GM20431 (cell line): ENCODE data around the gene ARMC9.

Experiments used
- in situ Hi-C: fragments of 300-500 bp; cut with MseI, MboI; formaldehyde crosslinking; loops from one replicate; pipeline ENCODE4 v1.15.0; 2020; ENCODE audit warnings: low sequenced_read_pairs; ENCODE audit not compliant: unreplicated experiment

The ARMC9 gene

GRCh38 chr2:231270221-231271114 lies 72.0 kb downstream of the ARMC9 start:
- in situ Hi-C loops = no loop called here

GRCh38 chr2:231272991-231273390 lies 74.6 kb downstream of the ARMC9 start:
- in situ Hi-C loops = no loop called here

DNA sequence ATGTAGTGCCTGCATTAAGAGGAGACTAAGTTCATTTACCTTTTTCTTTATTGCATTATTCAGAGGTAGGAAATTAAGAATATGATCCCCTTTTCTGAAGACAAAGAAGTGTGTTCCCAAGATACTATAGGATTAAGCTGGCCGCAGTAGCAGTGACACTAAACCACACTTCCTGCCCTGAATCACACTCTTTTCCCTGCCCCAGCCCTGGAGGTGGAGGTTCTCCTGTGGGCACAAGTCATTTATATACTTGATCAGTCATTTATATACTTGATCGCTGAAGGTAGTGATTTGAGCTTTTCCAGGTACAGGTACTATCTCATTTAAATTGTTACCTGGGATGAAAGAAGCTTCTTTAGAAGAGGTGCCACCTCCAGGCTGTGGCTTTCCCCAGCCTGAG lies 78.6 kb downstream of the ARMC9 start:
- in situ Hi-C loops = no loop called here

GRCh38 chr2:231277962-231278361 lies 79.5 kb downstream of the ARMC9 start:
- in situ Hi-C loops = no loop called here

DNA sequence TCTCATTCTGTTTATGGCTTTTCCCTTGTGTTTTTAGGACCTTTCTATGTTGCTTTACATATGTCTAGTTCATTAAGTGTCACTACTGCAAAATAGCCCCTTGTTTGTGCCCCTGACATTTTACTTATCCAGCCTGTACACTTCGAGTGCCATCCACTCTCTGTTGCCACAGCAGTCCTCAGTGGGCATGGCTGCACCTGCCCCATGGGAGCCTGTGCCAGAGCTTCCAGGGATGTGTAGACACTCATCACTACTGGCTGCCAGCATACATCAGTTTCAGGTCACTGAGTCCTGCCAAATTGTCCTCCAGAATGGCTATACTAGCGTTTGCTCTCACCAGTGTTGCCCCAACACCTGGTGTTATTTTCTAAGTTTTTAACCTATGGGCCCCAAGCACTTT lies 80.4 kb downstream of the ARMC9 start:
- in situ Hi-C loops = no loop called here

DNA sequence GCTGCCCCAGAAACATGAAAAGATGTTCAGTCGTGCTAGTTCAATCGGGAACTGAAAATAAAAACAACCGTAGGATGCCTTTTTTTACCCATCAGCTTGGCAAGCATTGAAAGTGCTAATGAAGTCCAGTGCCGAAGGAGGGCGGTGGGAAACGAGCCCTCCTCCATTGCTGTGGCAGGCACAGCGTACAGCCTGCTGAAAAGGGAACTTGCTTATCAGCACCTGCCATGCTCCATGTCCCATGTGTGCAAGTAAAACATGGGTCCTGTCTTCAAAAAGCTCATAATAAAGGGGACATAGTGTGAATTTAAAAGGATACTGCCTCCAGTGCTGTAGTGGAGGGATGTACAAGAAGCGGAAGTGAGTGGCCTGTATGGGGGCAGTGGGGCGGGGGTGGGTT lies 82.4 kb downstream of the ARMC9 start:
- in situ Hi-C loops = no loop called here

DNA sequence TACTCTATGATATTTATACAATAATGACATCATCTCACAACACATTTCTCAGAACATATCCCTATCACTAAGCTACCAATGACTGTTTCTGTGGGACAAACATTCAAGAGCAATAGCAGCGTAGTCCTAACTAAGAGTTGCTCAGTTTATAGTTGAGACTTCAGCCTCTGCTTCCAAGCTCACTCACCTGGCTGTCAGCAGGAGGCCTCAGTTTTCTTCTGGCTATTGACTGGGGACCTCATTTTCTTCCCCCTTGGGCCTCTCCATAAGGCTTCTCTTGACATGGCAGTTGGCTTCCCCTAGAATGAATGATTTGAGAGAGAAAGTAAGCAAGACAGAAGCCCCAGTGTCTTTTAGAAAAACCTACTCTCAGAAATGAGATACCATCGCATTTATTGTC lies 85.9 kb downstream of the ARMC9 start:
- in situ Hi-C loops = no loop called here

- in situ Hi-C loops = no loop called here
Observed at GRCh38 chr2:231286964-231287363, 88.5 kb downstream of the ARMC9 start.

GRCh38 chr2:231287696-231288095 lies 89.3 kb downstream of the ARMC9 start:
- in situ Hi-C loops = no loop called here

DNA sequence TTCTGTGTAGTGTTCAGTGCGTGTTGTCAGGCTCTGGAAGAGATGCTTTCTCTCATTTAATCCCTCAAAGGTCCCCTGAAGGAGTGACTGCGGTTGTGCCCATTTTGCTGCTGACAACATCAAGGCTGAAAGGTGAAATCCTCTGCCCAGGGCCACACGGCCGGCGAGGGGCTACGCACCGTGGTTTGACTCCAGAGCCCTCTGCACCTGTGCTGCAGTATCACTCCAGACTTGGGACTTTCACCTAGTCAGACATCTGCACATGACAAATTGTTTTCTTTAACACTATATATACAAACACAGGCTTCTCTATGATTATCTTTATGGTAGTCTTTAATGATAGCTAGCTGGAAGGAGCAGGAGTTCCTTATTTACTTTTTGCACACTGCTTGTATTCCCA lies 90.2 kb downstream of the ARMC9 start:
- in situ Hi-C loops = no loop called here

- in situ Hi-C loops = no loop called here
Observed at GRCh38 chr2:231290321-231291015, 92.0 kb downstream of the ARMC9 start.

GRCh38 chr2:231292472-231293134 lies 94.2 kb downstream of the ARMC9 start:
- in situ Hi-C loops = no loop called here

- in situ Hi-C loops = no loop called here
Observed at GRCh38 chr2:231293163-231293562, 94.7 kb downstream of the ARMC9 start.

DNA sequence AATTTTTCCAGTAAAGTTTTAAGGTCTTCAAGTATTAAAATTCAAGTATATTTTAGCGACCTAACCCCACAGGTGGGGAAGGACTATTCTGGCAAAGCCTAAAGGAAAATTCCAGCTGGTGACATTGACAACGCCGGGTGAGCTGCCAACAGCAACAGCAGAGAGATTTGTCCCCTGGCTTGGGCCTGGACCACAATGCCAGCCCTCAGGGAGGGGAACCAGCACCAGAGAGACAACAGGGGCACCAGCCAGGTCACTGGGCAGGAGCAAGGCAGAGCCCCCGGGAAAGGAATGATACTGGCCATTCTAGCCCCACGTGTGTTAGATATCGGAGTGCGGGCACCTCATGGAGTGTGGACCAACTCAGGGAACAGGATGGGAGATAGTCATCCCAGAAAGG lies 95.7 kb downstream of the ARMC9 start:
- in situ Hi-C loops = no loop called here

DNA sequence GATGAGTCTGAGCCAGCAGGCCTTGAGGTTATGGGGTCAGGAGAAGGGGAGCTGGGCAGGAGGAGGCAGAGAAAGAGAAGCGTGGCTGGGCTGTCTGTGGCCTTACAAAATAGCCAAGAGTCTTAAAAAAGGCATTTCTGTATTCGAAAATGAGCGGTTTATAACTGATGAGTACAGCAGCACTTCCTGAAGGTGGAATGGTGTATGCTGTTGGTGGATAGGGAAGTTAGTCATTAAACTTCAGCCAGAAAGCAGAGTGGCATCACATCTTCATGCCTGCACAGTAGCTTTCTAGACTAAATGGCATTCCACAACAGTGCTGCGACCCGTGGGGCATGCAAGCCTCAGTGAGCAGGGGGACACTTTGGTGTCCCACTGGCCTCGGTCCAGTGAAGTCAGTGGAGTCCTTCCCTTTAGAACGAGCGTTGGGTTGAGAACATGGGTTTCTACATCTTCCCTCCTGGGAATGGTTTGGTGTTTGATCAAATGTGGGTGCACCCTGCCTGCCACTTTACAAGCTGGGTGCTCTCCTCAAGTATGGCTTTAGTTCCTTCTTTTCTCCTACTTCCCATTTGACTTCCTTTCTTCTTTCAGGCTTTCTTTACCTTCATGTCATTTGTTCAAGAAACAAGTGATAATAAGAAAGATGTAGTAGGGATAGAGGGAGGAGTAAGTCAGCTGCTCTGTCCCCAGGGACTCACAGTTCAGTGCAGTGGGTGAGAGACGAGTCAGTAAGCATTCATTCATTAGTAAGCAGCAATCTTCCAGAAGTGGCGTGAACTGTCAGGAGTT lies 96.3 kb downstream of the ARMC9 start:
- in situ Hi-C loops = no loop called here

DNA sequence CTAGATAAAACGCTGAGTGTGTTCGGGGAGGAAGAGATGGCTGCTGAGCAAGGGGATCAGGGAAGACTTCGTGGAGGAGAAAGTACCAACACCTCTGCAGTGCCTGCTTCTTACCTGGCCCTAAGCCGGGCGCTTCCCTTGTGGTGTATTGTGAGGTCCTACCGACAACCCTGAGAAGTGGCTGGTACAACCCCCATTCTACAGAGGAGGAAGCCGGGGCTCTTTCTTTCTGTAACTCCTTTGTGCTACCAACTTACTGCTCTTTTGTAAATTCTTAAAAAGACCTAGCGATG lies 96.9 kb downstream of the ARMC9 start:
- in situ Hi-C loops = no loop called here

DNA sequence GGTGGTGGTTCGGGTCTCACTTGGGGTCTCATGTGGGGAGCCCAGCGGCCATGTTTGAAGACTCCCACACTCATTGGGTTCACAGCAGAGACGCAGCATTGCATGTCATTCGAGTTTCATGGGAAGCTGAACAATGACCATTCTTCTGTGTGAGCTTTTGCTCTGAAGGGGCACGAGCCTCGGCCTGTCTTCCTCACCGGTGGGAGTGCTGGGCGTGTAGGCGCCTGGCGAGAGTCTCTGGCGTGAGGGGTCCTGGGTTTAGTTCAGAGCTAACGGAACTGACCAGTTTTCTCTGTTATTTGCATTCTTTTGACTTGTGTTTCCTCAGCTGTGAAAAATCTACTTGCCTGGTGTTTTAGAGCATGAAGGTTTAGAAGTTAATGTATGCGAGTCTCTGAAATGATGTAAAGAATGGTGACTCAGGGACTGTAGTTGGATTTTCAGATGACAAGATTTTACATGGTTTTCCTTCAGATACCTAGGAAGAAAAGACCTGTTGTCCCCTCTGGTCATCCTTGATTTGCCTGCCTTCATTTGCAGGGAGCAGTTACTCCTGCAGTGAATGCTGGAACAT lies 98.1 kb downstream of the ARMC9 start:
- in situ Hi-C loops = no loop called here

- in situ Hi-C loops = no loop called here
Observed at GRCh38 chr2:231297108-231297908, 98.9 kb downstream of the ARMC9 start.

DNA sequence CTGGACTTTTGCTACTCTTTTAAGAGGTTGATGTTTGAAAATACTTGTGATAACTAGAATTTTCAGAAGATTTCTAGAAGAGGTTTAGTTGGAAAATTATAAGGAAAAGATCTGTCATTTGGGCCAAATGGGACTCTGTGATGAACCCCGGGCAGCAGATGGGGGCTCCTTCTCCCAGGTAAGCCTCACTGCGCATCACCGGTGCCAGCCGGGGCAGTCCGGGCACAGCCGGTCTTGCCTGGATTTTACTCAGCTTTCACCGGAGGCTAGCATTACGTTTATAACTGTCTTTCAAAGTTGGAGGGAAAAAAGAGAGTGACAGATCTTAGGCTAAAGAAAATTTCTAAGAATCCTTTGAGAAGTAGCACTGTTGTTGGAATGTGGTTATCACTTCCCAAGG lies 99.7 kb downstream of the ARMC9 start:
- in situ Hi-C loops = no loop called here
